ENCODE results near the gene KRT78. TPM values are rescaled to one million over a fixed set of nuclear protein-coding genes. Genes with fewer than 3 reads are reported as not detected.
"Not testable (repeated sequence)": the region's sequence is repeated elsewhere in the genome, so short reads cannot be mapped to it uniquely, and the experiment has no call there.

Gene KRT78
- total and polyA plus RNA-seq, 2 experiments from 2014 or later = not detected

DNA sequence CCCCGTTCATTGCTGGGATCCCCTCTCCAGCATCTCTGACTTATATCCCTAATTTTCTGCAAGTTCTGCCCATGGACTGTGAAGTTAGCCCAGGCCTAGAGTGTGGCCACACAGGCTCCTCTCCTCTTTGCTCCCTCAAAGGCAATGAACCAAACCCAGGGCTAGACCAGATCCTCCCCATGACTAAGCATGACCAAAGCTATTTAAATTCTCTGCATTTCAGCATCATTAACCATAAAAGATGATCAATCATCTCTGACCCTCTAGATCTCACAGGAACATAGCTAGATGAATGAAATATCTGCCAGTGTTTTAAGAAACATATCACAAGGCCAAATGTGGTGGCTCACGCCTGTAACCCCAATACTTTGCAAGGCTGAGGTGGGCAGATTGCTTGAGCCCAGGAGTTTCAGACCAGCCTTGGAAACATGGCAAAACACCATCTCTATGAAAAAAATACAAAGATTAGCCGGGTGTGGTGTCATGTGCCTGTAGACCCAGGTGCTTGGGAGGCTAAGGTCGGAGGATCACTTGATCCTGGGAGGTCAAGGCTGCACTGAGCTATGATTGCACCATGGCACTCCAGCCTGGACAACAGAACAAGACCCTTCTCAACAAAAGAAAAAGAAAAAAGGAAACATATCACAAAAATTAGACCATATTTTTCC lies 50.7 kb downstream of the KRT78 start:
- no peaks in the 10 kb centered on the region for H3K9me3 ChIP-seq (ENCODE audit: low read depth)
- no peak for DNase-seq (ENCODE audit: low read depth in 1 of 2, low spot score in 1 of 2)
- no peak overlapping the region for H3K27ac ChIP-seq
- TF ChIP-seq, protein P1, sequence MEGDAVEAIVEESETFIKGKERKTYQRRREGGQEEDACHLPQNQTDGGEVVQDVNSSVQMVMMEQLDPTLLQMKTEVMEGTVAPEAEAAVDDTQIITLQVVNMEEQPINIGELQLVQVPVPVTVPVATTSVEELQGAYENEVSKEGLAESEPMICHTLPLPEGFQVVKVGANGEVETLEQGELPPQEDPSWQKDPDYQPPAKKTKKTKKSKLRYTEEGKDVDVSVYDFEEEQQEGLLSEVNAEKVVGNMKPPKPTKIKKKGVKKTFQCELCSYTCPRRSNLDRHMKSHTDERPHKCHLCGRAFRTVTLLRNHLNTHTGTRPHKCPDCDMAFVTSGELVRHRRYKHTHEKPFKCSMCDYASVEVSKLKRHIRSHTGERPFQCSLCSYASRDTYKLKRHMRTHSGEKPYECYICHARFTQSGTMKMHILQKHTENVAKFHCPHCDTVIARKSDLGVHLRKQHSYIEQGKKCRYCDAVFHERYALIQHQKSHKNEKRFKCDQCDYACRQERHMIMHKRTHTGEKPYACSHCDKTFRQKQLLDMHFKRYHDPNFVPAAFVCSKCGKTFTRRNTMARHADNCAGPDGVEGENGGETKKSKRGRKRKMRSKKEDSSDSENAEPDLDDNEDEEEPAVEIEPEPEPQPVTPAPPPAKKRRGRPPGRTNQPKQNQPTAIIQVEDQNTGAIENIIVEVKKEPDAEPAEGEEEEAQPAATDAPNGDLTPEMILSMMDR (IDR thresholded peaks at IDR 0.05; ENCODE audit: low read depth, low read length) = no peak
- H3K36me3 ChIP-seq = no peaks in the 10 kb centered on the region
- no peak overlapping the region for H3K4me3 ChIP-seq
- H3K27me3 ChIP-seq = peaks cover 8% of the 10 kb centered on the region
- no peaks in the 10 kb centered on the region for H3K4me1 ChIP-seq (ENCODE audit: low read depth)

DNA sequence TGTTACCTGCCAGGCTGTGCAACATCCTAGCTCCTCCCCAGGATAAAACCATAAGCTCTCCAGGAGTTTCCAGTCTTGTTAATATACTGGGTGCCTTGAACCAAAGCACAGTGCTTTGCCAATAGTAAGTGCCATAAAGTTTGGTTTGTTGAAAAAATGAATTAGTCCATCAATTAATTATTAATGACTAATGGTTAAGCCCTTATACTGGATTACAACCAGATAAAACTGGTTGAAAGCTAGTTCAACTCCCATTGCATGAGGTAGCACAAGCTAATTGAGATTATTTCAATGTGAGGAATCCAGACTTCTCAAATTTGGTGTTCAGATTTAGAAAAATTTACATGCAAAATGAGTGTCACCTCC lies 51.3 kb downstream of the KRT78 start:
- DNase-seq (ENCODE audit: low read depth in 1 of 2, low spot score in 1 of 2) = no peak
- no peaks in the 10 kb centered on the region for H3K4me1 ChIP-seq (ENCODE audit: low read depth)
- H3K36me3 ChIP-seq = no peaks in the 10 kb centered on the region
- peaks cover 14% of the 10 kb centered on the region for H3K27me3 ChIP-seq
- no peaks in the 10 kb centered on the region for H3K9me3 ChIP-seq (ENCODE audit: low read depth)
- no peak overlapping the region for H3K4me3 ChIP-seq
- no peak overlapping the region for H3K27ac ChIP-seq
- TF ChIP-seq, protein P1 (IDR thresholded peaks at IDR 0.05; ENCODE audit: low read depth, low read length) = no peak

DNA sequence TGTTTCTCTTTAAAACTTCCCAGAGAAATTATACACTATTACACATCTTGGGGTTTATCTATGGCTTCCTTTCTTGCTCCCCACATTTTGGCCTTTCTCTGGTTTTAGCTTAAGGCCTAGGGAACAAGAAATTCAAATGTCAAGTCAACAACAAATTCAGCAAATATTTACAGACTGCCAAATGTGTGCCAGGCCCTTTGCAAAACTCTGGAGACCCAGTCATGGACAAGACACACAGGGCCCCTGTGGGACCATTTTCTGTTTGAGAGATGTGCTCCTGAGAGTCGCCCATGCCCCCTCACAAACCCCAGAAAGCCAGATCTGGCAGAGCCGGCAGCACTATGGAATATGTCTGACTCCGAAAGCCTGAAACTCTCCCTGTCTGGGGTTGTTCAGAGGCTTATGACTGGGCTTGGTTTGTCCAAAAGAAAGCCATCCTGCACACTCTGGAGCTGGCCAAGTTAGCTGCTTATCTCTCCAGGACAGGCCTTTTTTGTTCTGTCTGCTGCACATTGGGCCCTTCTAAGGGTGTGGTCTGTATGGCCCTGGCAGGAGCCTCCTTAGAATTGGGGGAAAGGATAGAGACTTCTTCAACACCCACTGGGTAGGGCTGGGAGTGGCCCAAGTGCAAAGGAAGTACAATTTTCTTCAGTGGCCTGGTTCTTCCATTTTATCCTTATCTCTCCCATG lies 51.8 kb downstream of the KRT78 start:
- no peak overlapping the region for H3K27ac ChIP-seq
- no peaks in the 10 kb centered on the region for H3K4me1 ChIP-seq (ENCODE audit: low read depth)
- no peaks in the 10 kb centered on the region for H3K36me3 ChIP-seq
- no peak overlapping the region for H3K4me3 ChIP-seq
- H3K27me3 ChIP-seq = peaks cover 18% of the 10 kb centered on the region
- TF ChIP-seq, protein P1 (IDR thresholded peaks at IDR 0.05; ENCODE audit: low read depth, low read length) = no peak
- no peaks in the 10 kb centered on the region for H3K9me3 ChIP-seq (ENCODE audit: low read depth)
- DNase-seq (ENCODE audit: low read depth in 1 of 2, low spot score in 1 of 2) = no peak

DNA sequence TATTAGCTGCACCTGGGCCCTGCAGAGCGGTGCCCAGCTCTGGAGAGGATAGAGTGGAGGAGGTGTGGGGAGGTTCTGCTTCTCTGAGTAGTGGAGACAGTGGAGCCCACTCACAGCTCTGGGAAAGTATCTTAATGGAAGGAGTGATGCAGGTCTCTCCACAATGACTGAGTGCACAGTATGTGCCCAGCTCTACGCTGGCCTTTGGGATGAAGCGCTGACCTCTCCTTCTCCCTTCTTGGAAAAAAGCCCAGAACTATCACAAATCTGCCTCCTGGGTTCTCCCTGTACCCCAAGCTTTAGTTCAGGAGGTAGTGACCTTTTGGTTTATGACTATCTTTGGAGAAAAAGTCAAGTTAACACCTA lies 52.4 kb downstream of the KRT78 start:
- Histone ChIP-seq H3K4me3 (no peak overlapping the region), H3K4me1 (ENCODE audit: low read depth) (no peaks in the 10 kb centered on the region), H3K36me3 (no peaks in the 10 kb centered on the region), H3K27me3 (peaks cover 18% of the 10 kb centered on the region), H3K9me3 (ENCODE audit: low read depth) (no peaks in the 10 kb centered on the region), H3K27ac (no peak overlapping the region)
- TF ChIP-seq, protein P1 (IDR thresholded peaks at IDR 0.05; ENCODE audit: low read depth, low read length) = no peak
- no peak for DNase-seq (ENCODE audit: low read depth in 1 of 2, low spot score in 1 of 2)

DNA sequence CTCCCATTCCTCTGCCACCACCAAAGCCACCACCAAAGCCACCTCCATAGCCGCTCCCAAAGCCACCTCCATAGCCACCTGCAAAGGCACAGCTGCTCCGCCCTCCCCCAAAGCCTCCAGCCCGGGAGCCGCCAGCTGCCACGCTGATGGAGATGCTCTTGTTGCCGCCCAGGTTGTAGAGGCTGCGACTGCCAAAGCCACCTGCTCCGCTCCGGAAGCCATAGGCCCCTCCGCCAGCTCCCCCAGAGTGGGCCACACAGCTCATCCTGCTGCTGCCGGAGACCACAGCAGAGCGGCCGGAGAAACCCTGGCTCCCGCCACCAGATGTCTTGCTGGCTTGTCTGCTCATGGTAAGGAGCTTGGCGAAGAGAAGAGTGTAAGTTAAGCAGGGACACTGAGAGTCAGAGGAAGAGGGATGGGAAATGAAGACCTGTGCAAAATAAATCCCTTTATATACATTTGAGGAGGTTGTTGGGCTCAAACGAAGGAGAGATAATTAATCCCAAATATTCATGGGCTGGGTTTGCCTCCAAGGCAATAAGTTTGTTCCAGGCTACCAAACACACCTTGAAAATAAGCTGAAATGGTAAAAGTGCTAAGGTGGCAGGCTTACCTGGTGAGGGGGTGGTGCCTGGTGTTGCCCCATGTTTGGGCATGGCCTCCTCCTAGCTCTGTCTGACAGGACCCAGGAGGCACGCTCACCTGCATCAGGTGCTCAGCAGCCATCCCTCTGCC lies 52.9 kb downstream of the KRT78 start, which contains the start of gene KRT3:
Gene KRT3, minus strand, starts transcription at position 424 of the 735 bp plus-strand sequence. Its CDS starts 75 bp downstream, at position 349.
- Histone ChIP-seq H3K4me3 (no peak within 1 kb of the TSS), H3K27ac (no peak within 1 kb of the TSS), H3K4me1 (ENCODE audit: low read depth) (no peaks in the 10 kb centered on the region), H3K9me3 (ENCODE audit: low read depth) (no peaks in the 10 kb centered on the region), H3K27me3 (peaks cover 18% of the 10 kb centered on the region), H3K36me3 (no peaks in the 10 kb centered on the region)
- DNase-seq (ENCODE audit: low read depth in 1 of 2, low spot score in 1 of 2) = no peak
- TF ChIP-seq, protein P1 (IDR thresholded peaks at IDR 0.05; ENCODE audit: low read depth, low read length) = no peak

DNA sequence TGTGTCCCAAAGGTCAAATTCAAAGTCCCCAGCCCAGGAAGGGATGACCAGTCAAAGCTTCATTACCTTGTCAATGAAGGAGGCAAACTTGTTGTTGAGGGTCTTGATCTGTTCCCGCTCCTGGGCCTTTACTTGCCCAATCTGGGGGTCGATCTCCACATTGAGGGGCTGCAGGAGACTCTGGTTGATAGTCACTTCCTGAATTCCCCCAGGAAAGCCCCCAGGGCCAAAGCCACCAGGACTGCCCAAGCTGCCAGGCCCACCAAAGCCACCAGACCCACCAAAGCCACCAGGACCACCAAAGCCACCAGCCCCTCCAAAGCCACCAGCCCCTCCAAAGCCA lies 53.5 kb downstream of the KRT78 start:
- not testable (repeated sequence) for H3K4me1 ChIP-seq (ENCODE audit: low read depth); H3K36me3 ChIP-seq; H3K4me3 ChIP-seq; H3K27ac ChIP-seq; H3K9me3 ChIP-seq (ENCODE audit: low read depth); DNase-seq (ENCODE audit: low read depth in 1 of 2, low spot score in 1 of 2)
- H3K27me3 ChIP-seq = peaks cover 24% of the 10 kb centered on the region
